Measurements from ENCODE around the gene AMN. TPM values are rescaled to one million over a fixed set of nuclear protein-coding genes. Genes with fewer than 3 reads are reported as not detected.

AMN gene
- total and polyA plus RNA-seq, 2 experiments from 2014 or later: 169 to 247 TPM

DNA sequence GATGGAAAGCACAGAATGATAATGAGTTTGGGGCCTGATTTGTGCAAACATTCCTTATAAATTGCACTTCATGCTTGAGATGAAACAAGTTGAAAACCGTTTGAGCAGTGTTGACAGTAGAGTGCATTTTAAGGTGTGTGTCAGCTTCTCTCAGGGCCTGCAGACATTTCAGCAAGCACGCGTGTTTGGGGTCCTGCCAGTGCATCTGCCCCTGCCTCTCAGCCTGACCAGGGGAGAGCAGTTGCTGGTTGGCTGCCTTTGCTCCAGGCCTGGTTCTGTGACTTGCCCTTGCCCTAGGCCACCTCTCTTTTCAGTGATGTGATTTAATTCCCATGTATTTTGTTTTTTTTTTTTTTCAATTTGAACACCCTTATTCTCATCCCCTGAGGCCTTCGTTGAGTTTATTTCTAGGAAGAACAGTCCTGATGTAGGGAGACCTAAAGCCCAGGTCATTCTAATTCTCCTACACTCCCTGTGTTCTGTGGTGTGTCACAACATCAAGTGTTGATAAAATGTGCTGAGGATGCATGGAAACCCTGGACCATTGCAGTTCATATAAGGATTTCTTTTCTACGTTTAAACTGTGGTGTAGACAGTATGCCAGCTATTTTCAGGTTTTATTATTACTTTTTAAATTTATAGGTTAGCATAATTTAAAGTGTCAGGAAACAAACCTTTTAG, 40.1 kb upstream of the AMN start:
- no peaks in the 10 kb centered on the region for H3K36me3 ChIP-seq (replicated peaks; ENCODE audit: insufficient read depth, low read depth)
- H3K79me2 ChIP-seq: no peaks in the 10 kb centered on the region
- no peaks in the 10 kb centered on the region for H3K9me3 ChIP-seq (ENCODE audit: low read depth)
- no peak overlapping the region for H3K4me2 ChIP-seq
- TF ChIP-seq EZH2phosphoT487 (IDR thresholded peaks at IDR 0.05; ENCODE audit: low read depth, severe bottlenecking, unreplicated experiment): no peak
- no peak for TF ChIP-seq EZH2 (IDR thresholded peaks at IDR 0.05; ENCODE audit: borderline replicate concordance)
- TF ChIP-seq, protein P1, sequence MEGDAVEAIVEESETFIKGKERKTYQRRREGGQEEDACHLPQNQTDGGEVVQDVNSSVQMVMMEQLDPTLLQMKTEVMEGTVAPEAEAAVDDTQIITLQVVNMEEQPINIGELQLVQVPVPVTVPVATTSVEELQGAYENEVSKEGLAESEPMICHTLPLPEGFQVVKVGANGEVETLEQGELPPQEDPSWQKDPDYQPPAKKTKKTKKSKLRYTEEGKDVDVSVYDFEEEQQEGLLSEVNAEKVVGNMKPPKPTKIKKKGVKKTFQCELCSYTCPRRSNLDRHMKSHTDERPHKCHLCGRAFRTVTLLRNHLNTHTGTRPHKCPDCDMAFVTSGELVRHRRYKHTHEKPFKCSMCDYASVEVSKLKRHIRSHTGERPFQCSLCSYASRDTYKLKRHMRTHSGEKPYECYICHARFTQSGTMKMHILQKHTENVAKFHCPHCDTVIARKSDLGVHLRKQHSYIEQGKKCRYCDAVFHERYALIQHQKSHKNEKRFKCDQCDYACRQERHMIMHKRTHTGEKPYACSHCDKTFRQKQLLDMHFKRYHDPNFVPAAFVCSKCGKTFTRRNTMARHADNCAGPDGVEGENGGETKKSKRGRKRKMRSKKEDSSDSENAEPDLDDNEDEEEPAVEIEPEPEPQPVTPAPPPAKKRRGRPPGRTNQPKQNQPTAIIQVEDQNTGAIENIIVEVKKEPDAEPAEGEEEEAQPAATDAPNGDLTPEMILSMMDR (IDR thresholded peaks at IDR 0.05; ENCODE audit: poor library complexity): no peak
- H4K20me1 ChIP-seq (ENCODE audit: insufficient read depth, poor library complexity, severe bottlenecking): no peaks in the 10 kb centered on the region
- H3K27me3 ChIP-seq: no peaks in the 10 kb centered on the region
- 88% methylated on average over 5 of the region's 5 CpGs for WGBS (ENCODE audit: low lambda C conversion rate, missing lambda C conversion rate)
- H3K4me1 ChIP-seq (ENCODE audit: insufficient read depth): peaks cover 6% of the 10 kb centered on the region
- no peak overlapping the region for H2AFZ ChIP-seq
- no peak overlapping the region for H3K4me3 ChIP-seq
- DNase-seq (ENCODE audit: low spot score): no peak
- no peaks in the 10 kb centered on the region for H3K9me2 ChIP-seq (replicated peaks; ENCODE audit: insufficient read depth)
- no peak overlapping the region for H3K27ac ChIP-seq

DNA sequence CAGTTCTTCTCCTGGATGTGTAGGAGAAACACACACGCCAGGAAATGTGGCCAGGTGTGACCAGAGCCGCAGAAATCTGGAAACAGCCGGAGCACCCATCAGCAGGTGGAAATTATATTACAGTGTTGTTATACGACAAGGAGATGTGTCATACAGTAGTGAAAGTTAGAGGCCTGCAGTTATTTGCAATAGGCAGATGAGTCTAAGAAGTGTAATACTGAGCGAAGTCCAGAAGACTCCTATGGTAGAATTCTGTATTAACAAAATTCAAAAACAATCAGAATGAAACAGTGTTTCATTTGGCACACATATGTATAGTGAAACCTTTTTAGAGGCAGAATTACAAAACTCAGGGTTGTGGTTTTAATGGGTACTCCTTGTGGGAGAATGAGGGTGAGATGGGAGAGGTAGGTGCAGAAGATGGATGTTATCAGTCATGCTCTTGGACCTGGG, 39.3 kb upstream of the AMN start:
- Histone ChIP-seq H3K4me1 (ENCODE audit: insufficient read depth) (peaks cover 6% of the 10 kb centered on the region), H2AFZ (no peak overlapping the region), H3K4me2 (no peak overlapping the region), H3K4me3 (no peak overlapping the region), H3K36me3 (replicated peaks; ENCODE audit: insufficient read depth, low read depth) (no peaks in the 10 kb centered on the region), H3K79me2 (no peaks in the 10 kb centered on the region), H3K27ac (no peak overlapping the region), H3K27me3 (no peaks in the 10 kb centered on the region), H4K20me1 (ENCODE audit: insufficient read depth, poor library complexity, severe bottlenecking) (no peaks in the 10 kb centered on the region), H3K9me2 (replicated peaks; ENCODE audit: insufficient read depth) (no peaks in the 10 kb centered on the region), H3K9me3 (ENCODE audit: low read depth) (no peaks in the 10 kb centered on the region)
- no peak for DNase-seq (ENCODE audit: low spot score)
- 95% methylated on average over 5 of the region's 5 CpGs for WGBS (ENCODE audit: low lambda C conversion rate, missing lambda C conversion rate)
- no peak for TF ChIP-seq EZH2phosphoT487 (IDR thresholded peaks at IDR 0.05; ENCODE audit: low read depth, severe bottlenecking, unreplicated experiment)

DNA sequence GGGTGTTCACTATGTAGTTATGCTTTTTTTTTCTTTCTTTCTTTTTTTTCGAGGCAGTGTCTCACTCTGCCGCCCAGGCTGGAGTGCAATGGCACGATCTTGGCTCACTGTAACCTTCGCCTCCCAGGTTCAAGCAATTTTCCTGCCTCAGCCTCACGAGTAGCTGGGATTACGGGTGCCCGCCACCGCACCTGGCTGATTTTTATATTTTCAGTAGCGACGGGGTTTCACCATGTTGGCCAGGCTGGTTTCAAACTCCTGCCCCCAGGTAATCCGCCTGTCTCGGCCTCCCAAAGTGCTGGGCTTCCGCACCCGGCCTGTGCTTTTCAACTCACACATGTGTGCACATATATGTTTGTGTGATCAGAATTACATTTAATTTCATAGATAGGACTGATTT, 38.9 kb upstream of the AMN start:
- H3K4me2 ChIP-seq: no peak overlapping the region
- WGBS (ENCODE audit: low lambda C conversion rate, missing lambda C conversion rate): 96% methylated on average over 14 of the region's 14 CpGs
- H2AFZ ChIP-seq: no peak overlapping the region
- H3K4me1 ChIP-seq (ENCODE audit: insufficient read depth): peaks cover 6% of the 10 kb centered on the region
- H3K27me3 ChIP-seq: no peaks in the 10 kb centered on the region
- H3K27ac ChIP-seq: no peak overlapping the region
- TF ChIP-seq EZH2 (IDR thresholded peaks at IDR 0.05; ENCODE audit: borderline replicate concordance): no peak
- TF ChIP-seq, protein P1 (IDR thresholded peaks at IDR 0.05; ENCODE audit: poor library complexity): no peak
- TF ChIP-seq EZH2phosphoT487 (IDR thresholded peaks at IDR 0.05; ENCODE audit: low read depth, severe bottlenecking, unreplicated experiment): no peak
- H4K20me1 ChIP-seq (ENCODE audit: insufficient read depth, poor library complexity, severe bottlenecking): no peaks in the 10 kb centered on the region
- H3K9me2 ChIP-seq (replicated peaks; ENCODE audit: insufficient read depth): no peaks in the 10 kb centered on the region
- no peaks in the 10 kb centered on the region for H3K9me3 ChIP-seq (ENCODE audit: low read depth)
- no peak overlapping the region for H3K4me3 ChIP-seq
- H3K79me2 ChIP-seq: no peaks in the 10 kb centered on the region
- no peak for DNase-seq (ENCODE audit: low spot score)
- no peaks in the 10 kb centered on the region for H3K36me3 ChIP-seq (replicated peaks; ENCODE audit: insufficient read depth, low read depth)

DNA sequence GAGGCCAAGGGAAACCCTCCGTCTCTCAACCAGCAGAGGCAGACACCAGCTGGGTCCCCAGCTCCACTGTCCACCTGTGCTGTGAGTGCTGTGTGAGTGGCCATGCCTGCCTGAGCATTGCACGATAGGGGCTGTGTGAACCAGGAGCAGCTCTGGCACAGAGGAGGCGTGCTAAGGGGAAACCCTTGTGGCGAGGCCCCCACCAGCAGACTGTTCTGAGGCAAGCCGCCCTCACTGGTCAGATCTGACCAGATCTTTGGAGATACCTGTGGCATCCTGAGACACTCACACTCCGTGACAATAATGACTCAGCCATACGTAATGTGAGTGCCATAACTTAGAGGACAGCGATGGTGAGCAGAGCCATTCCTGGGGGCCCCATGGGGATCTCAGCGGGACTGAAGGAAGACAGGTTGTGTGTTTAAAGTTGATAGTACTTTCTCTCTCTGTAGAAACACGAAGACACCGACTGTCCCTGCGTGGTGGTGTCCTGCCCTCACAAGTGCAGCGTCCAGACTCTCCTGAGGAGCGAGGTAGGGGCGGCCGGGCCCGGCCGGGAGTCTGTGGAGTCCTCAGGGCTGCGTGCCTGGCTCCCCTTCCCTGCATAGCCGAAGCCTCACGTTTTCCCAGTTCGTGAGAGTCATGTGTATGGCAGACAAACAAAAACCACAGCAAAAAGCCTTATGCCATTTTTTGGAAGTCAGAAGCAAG, 36.6 kb upstream of the AMN start:
- peak; percentile 35 for DNase-seq (ENCODE audit: low spot score)
- TF ChIP-seq EZH2 (IDR thresholded peaks at IDR 0.05; ENCODE audit: borderline replicate concordance) (no peak), EZH2phosphoT487 (IDR thresholded peaks at IDR 0.05; ENCODE audit: low read depth, severe bottlenecking, unreplicated experiment) (no peak)
- TF ChIP-seq, protein P1 (IDR thresholded peaks at IDR 0.05; ENCODE audit: poor library complexity): no peak
- H3K9me3 ChIP-seq (ENCODE audit: low read depth): no peaks in the 10 kb centered on the region
- WGBS (ENCODE audit: low lambda C conversion rate, missing lambda C conversion rate): 93% methylated on average over 22 of the region's 22 CpGs
- H3K36me3 ChIP-seq (replicated peaks; ENCODE audit: insufficient read depth, low read depth): no peaks in the 10 kb centered on the region
- H3K4me3 ChIP-seq: no peak overlapping the region
- H3K9me2 ChIP-seq (replicated peaks; ENCODE audit: insufficient read depth): no peaks in the 10 kb centered on the region
- H3K4me1 ChIP-seq (ENCODE audit: insufficient read depth): no peaks in the 10 kb centered on the region
- no peaks in the 10 kb centered on the region for H3K27me3 ChIP-seq
- no peak overlapping the region for H3K4me2 ChIP-seq
- H3K79me2 ChIP-seq: no peaks in the 10 kb centered on the region
- no peaks in the 10 kb centered on the region for H4K20me1 ChIP-seq (ENCODE audit: insufficient read depth, poor library complexity, severe bottlenecking)
- no peak overlapping the region for H2AFZ ChIP-seq
- H3K27ac ChIP-seq: no peak overlapping the region
